Astrocyte (in vitro differentiated cells and primary cell): ENCODE data around the gene LSP1. TPM values are rescaled to one million over a fixed set of nuclear protein-coding genes. Genes with fewer than 3 reads are reported as not detected.

ENCODE experiments used
- DNase-seq: peaks from one replicate; pipeline ENCODE4 v3.0.0-alpha.2; 2010; ENCODE audit warnings: low read depth
- FAIRE-seq: peaks from 2 replicates; lab custom pipeline; 2011; peaks lifted over from hg19 to GRCh38; lab: Jason Lieb, UNC
- H2AFZ ChIP-seq: 2 replicates; pipeline ENCODE4 v1.6.0; 2012; ENCODE audit warnings: low read depth, low read length, inconsistent platforms
- H3K27ac ChIP-seq: 2 replicates; pipeline ENCODE4 v1.5.1; 2011; ENCODE audit warnings: low read depth, low read length, inconsistent platforms
- H3K27me3 ChIP-seq: 2 replicates; pipeline ENCODE4 v1.6.0; 2011; ENCODE audit warnings: low read length, inconsistent platforms; ENCODE audit not compliant: insufficient read depth
- H3K36me3 ChIP-seq: 2 replicates; pipeline ENCODE4 v1.5.1; 2011; ENCODE audit warnings: low read length, inconsistent platforms; ENCODE audit not compliant: insufficient read depth
- H3K4me1 ChIP-seq: 2 replicates; pipeline ENCODE4 v1.5.1; 2011; ENCODE audit warnings: low read length, inconsistent platforms; ENCODE audit not compliant: insufficient read depth
- H3K4me2 ChIP-seq: 2 replicates; pipeline ENCODE4 v1.6.0; 2012; ENCODE audit warnings: low read length, inconsistent platforms
- H3K4me3 ChIP-seq: 2 replicates; pipeline ENCODE4 v1.5.1; 2011; ENCODE audit warnings: low read depth, mild to moderate bottlenecking, low read length, inconsistent platforms; ENCODE audit not compliant: insufficient read depth
- H3K79me2 ChIP-seq: 2 replicates; pipeline ENCODE4 v1.6.0; 2012; ENCODE audit warnings: mild to moderate bottlenecking, low read length, inconsistent platforms; ENCODE audit not compliant: insufficient read depth
- H3K9ac ChIP-seq: 2 replicates; pipeline ENCODE4 v1.6.0; 2012; ENCODE audit warnings: mild to moderate bottlenecking, low read length, inconsistent platforms
- H3K9me3 ChIP-seq: 2 replicates; pipeline ENCODE4 v1.5.1; 2012; ENCODE audit warnings: low read depth, mild to moderate bottlenecking, low read length, inconsistent platforms; ENCODE audit not compliant: insufficient read depth
- H4K20me1 ChIP-seq: 2 replicates; pipeline ENCODE4 v1.6.0; 2012; ENCODE audit warnings: low read length, inconsistent platforms; ENCODE audit not compliant: insufficient read depth
- H3K27ac Mint-ChIP-seq: one replicate; pipeline ENCODE4 v1.8.0; 2021; ENCODE audit warnings: mild to moderate bottlenecking, mixed read lengths; ENCODE audit not compliant: unreplicated experiment
- H3K27me3 Mint-ChIP-seq: one replicate; pipeline ENCODE4 v1.8.0; 2021; ENCODE audit warnings: low read depth, mixed read lengths; ENCODE audit not compliant: unreplicated experiment
- H3K36me3 Mint-ChIP-seq: one replicate; pipeline ENCODE4 v1.8.0; 2021; ENCODE audit warnings: low read depth, mixed read lengths; ENCODE audit not compliant: unreplicated experiment
- H3K4me1 Mint-ChIP-seq: one replicate; pipeline ENCODE4 v1.8.0; 2021; ENCODE audit warnings: low read depth, mixed read lengths; ENCODE audit not compliant: unreplicated experiment
- H3K4me3 Mint-ChIP-seq: one replicate; pipeline ENCODE4 v1.8.0; 2021; ENCODE audit warnings: mild to moderate bottlenecking, moderate library complexity, mixed read lengths; ENCODE audit not compliant: unreplicated experiment
- H3K9me3 Mint-ChIP-seq: one replicate; pipeline ENCODE4 v1.8.0; 2021; ENCODE audit warnings: mild to moderate bottlenecking, mixed read lengths; ENCODE audit not compliant: unreplicated experiment
- CTCF ChIP-seq: IDR thresholded peaks from 2 replicates; pipeline ENCODE4 v1.5.1; 2011; ENCODE audit warnings: low read depth, mild to moderate bottlenecking, inconsistent platforms, low read length, moderate library complexity; ENCODE audit not compliant: insufficient read depth
- EZH2 ChIP-seq: IDR thresholded peaks from 2 replicates; pipeline ENCODE4 v1.6.1; 2012; ENCODE audit warnings: mild to moderate bottlenecking, low read length, inconsistent platforms; ENCODE audit not compliant: insufficient read depth
- total RNA-seq: library from RNA; stranded (reverse); gene quantifications from 2 replicates; pipeline ENCODE4 v1.2.1, GENCODE V29; 2021

LSP1 gene
- total RNA-seq, 1 donor from 2014 or later = 1.3 TPM

GRCh38 chr11:1867381-1867780 is 14.5 kb downstream of the LSP1 start:
- H3K9me3 ChIP-seq = no peaks in the 10 kb centered on the region
- no peak overlapping the region for H3K27ac Mint-ChIP-seq
- peaks cover 23% of the 10 kb centered on the region for H3K27me3 Mint-ChIP-seq
- H3K27me3 ChIP-seq = peaks cover 4% of the 10 kb centered on the region
- H3K4me3 ChIP-seq = no peak overlapping the region
- H3K4me2 ChIP-seq = no peak overlapping the region
- H3K4me3 Mint-ChIP-seq = no peak overlapping the region
- H3K4me1 ChIP-seq = peaks cover 25% of the 10 kb centered on the region
- H4K20me1 ChIP-seq = no peaks in the 10 kb centered on the region
- H3K9me3 Mint-ChIP-seq = no peaks in the 10 kb centered on the region
- H2AFZ ChIP-seq = no peak overlapping the region
- no peak overlapping the region for H3K9ac ChIP-seq
- FAIRE-seq = no peak
- TF ChIP-seq EZH2 = no peak
- no peak for TF ChIP-seq CTCF
- no peak overlapping the region for H3K27ac ChIP-seq
- H3K79me2 ChIP-seq = no peaks in the 10 kb centered on the region
- DNase-seq = no peak
- H3K4me1 Mint-ChIP-seq = peaks cover 9% of the 10 kb centered on the region
- no peaks in the 10 kb centered on the region for H3K36me3 Mint-ChIP-seq
- no peaks in the 10 kb centered on the region for H3K36me3 ChIP-seq

GRCh38 chr11:1868056-1868635 is 15.3 kb downstream of the LSP1 start:
- Mint-ChIP-seq H3K4me3 (no peak overlapping the region), H3K4me1 (peaks cover 5% of the 10 kb centered on the region), H3K27me3 (peaks cover 23% of the 10 kb centered on the region), H3K36me3 (no peaks in the 10 kb centered on the region), H3K9me3 (no peaks in the 10 kb centered on the region), H3K27ac (no peak overlapping the region)
- Histone ChIP-seq H3K9me3 (no peaks in the 10 kb centered on the region), H3K27ac (no peak overlapping the region), H3K36me3 (no peaks in the 10 kb centered on the region), H3K79me2 (no peaks in the 10 kb centered on the region), H3K4me3 (no peak overlapping the region), H3K9ac (no peak overlapping the region), H2AFZ (no peak overlapping the region), H3K4me2 (no peak overlapping the region), H3K4me1 (peaks cover 17% of the 10 kb centered on the region), H4K20me1 (no peaks in the 10 kb centered on the region), H3K27me3 (peaks cover 4% of the 10 kb centered on the region)
- FAIRE-seq (no peak), DNase-seq (no peak)
- TF ChIP-seq CTCF (no peak), EZH2 (no peak)

DNA sequence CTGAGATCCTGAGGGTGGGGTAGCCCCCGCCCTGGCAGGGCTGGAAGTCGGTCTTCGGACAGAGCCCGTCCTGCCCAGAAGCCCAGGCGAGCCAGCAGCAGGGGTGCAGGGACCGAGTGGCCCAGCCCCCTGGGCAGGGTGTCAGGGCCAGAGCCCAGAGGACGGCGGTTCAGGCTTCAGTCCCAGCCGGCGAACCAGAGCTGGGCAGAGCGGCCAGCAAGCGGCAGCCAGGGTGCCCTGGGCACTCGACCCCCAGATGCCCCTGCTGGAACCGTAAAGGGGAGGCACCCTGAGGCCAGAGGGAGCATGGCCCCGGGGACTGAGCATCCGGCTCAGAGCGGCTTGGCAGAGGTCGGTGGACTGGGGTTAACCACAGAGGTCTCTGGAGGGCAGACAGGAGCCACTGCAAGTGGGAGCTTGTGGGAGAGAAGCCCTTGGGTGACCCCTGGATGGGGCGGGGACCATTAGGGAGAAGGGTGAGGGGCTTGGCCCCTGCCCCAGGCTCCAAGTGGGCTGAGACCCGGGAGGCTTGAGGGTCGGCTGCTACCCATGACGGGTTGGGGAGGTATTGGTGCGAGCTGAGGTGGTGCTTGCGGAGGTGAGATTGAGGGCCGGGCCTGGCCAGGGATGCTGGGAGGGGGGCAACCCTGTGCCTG is 15.9 kb downstream of the LSP1 start:
- Mint-ChIP-seq H3K36me3 (no peaks in the 10 kb centered on the region), H3K27ac (no peak overlapping the region), H3K4me1 (peaks cover 2% of the 10 kb centered on the region), H3K9me3 (no peaks in the 10 kb centered on the region), H3K27me3 (peaks cover 23% of the 10 kb centered on the region), H3K4me3 (no peak overlapping the region)
- Histone ChIP-seq H3K27ac (no peak overlapping the region), H3K4me3 (no peak overlapping the region), H3K4me1 (peaks cover 11% of the 10 kb centered on the region), H4K20me1 (no peaks in the 10 kb centered on the region), H2AFZ (no peak overlapping the region), H3K79me2 (no peaks in the 10 kb centered on the region), H3K36me3 (no peaks in the 10 kb centered on the region), H3K9me3 (no peaks in the 10 kb centered on the region), H3K4me2 (no peak overlapping the region), H3K27me3 (peaks cover 4% of the 10 kb centered on the region), H3K9ac (no peak overlapping the region)
- DNase-seq = no peak
- TF ChIP-seq EZH2 (no peak), CTCF (no peak)
- no peak for FAIRE-seq
